ENCODE measurements around the gene SFXN5.
A peak's percentile ranks its signal among the peaks of the same experiment; 100 is the strongest.

The SFXN5 gene

DNA sequence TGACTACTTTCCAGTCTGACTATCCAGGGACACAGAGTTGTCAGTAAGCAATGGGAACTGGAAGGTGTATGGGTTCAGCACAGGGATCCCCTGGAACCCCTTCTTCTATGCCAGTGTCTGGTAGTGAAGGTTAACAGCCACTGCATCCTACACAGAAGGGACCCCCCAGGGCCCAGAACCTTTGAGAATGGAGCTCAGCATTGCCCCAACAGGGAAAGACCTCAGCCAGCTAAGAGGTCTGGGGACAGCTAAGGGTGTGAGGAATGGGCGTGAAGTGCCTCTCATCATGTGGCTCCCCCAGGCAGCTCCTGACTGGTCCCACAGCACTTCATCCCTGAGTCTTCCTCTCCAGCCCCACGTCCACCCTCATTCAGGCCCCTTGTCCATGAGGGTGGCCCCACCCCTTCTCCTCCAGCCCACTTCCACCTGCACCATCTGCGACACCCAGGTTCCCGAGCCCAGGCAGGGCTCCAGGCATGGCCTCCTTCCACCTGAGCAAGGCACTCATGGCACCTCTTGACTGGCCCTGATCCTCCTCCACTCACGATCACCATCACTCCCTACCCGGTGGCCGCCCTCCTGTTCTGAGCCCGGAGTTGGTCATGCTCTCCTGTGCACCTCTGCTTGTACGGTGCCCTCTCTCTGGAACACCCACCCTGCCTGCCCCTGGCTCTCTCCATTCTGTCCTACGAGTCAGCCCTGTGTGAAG lies 77.1 kb downstream of the SFXN5 start:
- no peak for DNase-seq (ENCODE audit: low read depth in 2 of 2)

DNA sequence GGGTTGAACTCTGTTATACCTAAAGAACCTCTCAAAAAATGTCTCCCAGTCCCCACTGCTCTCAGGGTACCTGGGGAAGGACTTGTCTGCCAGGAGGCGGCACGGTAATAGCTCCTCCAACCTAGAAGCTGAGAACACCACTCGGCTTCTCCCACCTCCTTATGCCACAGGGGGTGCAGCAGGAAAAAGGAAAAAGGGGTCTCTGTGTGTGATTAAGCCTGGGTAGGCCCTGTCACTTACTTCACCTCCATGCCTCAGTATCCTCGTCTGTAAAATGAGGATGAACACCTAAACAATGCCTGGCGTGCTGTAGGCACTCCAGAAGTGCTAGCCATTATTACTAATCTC lies 77.6 kb downstream of the SFXN5 start:
- DNase-seq (ENCODE audit: low read depth in 2 of 2): no peak

GRCh38 chr2:72993147-72993932 lies 78.2 kb downstream of the SFXN5 start:
- no peak for DNase-seq (ENCODE audit: low read depth in 2 of 2)

DNA sequence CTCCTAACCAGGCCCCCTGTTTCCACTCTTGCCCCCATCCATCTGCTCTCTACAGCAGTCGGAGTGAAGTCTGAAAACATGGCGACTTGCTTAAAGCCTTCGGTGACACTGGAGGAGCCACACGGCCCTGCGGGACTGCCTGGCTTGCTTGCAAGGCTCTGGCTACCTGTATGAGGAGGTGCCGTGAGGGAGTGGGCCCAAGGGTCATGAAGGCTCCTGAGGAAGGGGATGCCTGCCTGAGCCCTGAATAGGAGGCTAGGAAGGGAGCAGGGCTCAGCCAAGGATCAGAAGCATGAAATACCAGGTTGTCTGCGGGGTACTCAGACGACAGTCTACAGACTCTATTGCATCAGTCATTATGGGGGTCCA lies 78.8 kb downstream of the SFXN5 start:
- DNase-seq (ENCODE audit: low read depth in 2 of 2): no peak

- no peak for DNase-seq (ENCODE audit: low read depth in 2 of 2)
Measured at GRCh38 chr2:72991980-72992733, 79.4 kb downstream of the SFXN5 start.

- DNase-seq (ENCODE audit: low read depth in 2 of 2): no peak
Measured at GRCh38 chr2:72991439-72991725, 80.1 kb downstream of the SFXN5 start.

GRCh38 chr2:72990695-72991438 lies 80.6 kb downstream of the SFXN5 start:
- DNase-seq (ENCODE audit: low read depth in 2 of 2): no peak

DNA sequence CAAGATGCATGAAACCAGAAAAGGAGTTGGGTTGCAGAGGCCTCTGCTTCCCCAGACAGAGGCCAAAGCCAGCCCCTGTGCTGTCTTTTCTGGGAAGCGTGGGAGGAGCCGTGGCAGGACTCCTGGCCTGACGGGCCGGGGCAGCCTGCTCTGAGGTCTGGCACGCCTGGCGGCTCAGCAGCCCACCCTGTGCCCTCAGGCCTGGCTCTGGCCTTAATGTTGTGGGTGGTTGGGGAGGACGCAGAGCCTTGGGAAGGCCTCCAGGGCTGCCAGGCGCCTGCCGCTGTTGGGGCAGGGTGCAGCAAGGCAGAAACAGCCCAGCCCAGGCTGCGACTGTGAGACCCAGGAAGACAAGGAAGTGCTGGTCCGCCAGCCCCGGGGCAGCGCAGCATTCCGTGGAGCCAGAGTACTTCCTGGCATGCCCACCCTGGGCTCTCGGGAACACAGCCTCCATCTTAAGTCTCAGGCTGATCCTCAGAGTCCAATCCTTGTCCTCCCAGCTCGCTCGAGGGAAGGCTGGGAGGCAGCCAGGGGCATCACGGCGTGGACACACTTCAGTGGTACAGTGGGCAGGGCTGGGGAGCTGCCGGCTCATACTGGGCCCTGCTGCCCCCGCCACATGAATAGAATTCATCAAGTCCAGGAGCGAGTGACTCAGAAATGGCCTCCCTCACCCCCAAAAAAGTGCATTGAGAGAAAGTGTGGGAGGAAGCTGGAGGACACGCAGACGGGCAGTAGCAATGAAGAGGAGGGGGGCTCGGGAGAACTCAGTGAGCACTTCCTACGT lies 81.5 kb downstream of the SFXN5 start:
- DNase-seq (ENCODE audit: low read depth in 2 of 2): no peak

GRCh38 chr2:72988726-72989273 lies 82.7 kb downstream of the SFXN5 start:
- DNase-seq (ENCODE audit: low read depth in 2 of 2): no peak

DNA sequence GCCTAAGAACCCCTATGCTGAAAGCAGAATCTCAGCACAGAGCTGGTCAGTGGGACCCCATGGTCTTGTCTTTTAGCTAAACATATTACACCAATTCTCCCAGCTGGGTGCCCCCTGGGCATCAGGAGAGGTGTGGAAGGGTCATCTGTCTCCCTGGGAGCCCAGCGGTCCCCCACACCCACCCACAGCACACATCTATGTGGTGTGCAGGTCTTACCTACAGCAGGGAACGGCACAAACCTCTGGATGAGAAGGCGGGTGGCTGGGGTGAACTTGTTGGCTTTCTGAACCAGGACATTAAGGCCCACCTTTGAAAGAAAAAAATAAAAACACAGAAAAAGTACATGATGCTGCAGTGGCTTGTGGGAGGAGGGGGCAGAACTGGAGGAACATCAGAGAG lies 83.5 kb downstream of the SFXN5 start:
- no peak for DNase-seq (ENCODE audit: low read depth in 2 of 2)

- no peak for DNase-seq (ENCODE audit: low read depth in 2 of 2)
Measured at GRCh38 chr2:72985891-72986683, 85.4 kb downstream of the SFXN5 start.

DNA sequence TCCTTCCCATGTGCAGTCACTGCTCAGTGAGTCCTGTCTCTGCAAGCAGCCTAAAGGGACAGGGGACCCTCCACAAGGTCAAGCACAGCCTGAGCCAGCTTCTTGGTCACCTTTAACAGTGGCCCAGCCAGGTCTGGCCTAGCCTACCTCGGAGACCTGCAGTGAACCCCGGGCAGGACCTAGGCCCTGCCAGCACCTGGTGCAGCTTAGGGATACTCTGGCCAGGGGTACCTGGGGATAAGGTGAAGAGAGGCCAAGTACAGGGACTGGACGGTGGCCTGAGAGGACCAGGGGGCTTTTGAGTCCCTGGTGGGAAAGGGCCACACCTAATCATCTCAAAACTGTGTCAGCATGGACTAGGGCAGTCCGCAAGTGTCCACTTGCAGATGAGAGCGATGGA lies 86.4 kb downstream of the SFXN5 start:
- DNase-seq (ENCODE audit: low read depth in 2 of 2): no peak

DNA sequence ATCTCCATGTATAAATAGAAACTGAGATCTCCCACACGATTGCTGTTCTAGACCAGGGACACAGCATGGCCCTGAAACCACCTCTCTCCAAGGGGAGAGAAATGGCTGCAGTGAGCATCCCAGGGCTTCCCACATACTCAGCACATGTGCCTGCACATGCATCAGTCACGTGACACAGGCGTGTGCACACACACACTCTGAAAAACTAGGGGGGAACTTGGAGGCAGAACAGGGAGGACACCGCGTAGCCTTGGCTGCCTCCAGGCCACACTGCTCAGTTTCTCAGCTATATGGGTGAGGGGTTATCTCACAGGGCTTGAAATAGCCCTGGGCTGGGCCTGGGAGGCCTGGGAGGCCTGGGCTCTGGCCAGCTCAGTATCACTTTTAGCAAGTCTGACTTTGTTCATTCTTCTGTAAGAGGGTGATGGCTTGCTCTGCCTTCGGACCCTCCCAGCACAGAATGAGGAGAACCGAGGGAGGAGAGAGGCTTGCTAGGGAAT lies 87.3 kb downstream of the SFXN5 start:
- no peak for DNase-seq (ENCODE audit: low read depth in 2 of 2)

DNA sequence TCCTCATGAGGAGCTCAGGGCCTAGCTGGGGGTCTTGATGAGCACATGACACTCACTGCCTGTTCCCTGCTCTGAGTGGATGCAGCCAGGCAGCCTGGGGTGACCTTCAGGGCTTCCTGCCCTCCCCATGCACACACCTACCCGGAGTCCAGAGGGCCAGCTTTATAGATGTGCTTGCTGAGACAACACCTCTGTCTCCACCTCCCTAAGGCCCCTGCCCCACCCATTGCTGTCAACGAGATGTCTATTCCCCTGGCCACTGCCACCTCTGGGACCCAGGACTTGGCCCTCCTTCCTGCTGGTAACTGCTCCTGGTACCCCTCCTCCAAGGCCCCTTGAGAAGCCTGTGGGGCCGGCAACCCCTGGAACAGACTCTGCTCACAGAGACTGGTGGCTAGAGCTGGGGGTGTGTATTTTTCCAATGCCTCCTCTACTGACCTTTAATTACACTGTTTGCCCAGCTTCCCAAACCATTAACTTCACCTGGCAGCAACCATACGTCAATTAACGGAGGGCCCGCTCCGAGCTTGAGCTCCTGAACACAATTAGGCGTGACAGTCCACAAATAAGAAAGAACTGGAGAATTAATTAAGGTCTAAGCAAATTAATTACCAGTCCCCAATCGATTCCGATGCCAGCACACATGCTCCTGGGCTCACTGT lies 87.9 kb downstream of the SFXN5 start:
- no peak for DNase-seq (ENCODE audit: low read depth in 2 of 2)

DNA sequence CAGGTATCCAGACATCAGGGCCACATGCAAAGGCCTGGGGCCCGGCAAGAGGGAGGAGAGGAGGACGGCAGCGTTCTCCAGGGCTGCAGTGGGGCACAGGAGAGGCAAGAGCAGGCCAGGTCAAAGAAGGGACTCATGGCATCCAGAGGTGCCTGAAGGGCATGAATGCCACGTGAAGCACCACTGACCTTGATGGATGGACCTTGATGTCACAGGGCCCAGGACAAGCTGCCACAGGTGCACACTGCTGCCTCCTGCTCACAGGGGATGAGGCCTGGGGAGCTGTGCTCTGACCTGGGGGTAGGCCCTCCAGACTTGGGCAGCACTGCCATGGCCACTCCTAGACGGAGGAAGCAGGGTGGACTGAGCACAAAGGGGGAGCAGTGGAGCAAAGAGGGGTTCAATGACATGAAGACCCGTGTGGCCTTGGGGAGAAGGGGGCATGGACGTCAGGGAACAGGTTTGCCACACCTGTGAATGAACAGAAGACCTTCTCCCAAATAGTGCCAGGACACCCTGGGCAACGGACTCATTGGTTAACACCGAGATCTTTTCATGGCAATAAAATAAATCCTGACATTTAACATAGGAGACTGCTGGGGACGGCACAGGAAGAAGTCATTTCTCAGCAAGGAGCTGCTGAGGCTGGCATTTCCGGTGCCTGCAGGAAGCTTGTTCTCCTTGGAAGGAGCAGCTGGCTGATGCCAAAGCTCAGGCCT lies 88.6 kb downstream of the SFXN5 start:
- no peak for DNase-seq (ENCODE audit: low read depth in 2 of 2)

DNA sequence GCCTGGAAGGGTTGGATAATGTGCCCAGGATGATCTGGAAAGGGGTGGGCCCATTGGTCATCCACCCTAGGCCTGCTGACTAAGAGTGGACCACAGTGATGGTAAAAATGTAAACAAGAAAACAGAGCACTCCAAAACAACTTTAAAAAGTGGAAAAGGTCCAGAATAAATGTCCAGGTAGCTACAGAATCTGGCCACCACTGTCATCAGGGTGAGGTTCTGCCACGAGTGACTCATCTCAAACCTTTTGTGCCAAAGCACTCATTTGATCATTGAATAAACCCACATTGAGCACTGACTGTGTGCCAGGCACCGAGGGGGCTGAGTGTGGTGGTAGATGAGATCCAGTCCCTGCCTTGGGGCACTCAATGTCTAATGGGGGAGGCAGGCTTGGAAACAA lies 89.3 kb downstream of the SFXN5 start:
- DNase-seq (ENCODE audit: low read depth in 2 of 2): no peak

- DNase-seq (ENCODE audit: low read depth in 2 of 2): no peak
Measured at GRCh38 chr2:72981536-72981935, 90.0 kb downstream of the SFXN5 start.

GRCh38 chr2:72980535-72981217 lies 90.8 kb downstream of the SFXN5 start:
- DNase-seq (ENCODE audit: low read depth in 2 of 2): peak; percentile 25

All from fibroblast of skin of left quadriceps (primary cell).